ENCODE results near the gene PTF1A. TPM values are rescaled to one million over a fixed set of nuclear protein-coding genes. Genes with fewer than 3 reads are reported as not detected.

The PTF1A gene
- total and polyA plus RNA-seq, 2 experiments from 2014 or later = not detected

DNA sequence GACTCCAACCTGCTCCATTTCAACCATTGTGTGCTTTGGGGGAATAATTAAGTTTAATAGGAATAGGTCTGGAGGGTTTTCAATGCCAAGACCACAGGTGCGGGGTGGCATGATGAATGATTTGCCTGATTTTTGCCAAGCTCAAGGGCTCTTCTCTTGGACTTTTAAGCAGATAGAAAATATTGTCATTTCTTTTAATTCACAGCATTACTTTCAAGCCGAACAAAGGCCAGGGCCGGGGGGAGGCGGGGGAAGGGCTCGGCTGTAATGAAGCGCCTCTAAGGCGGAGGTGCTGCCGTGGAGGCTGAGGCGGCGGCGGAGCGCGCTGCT lies 6.5 kb downstream of the PTF1A start:
- H3K4me3 ChIP-seq = no peak overlapping the region
- no peaks in the 10 kb centered on the region for H3K9me2 ChIP-seq (replicated peaks; ENCODE audit: insufficient read depth)
- no peaks in the 10 kb centered on the region for H3K9me3 ChIP-seq (ENCODE audit: low read depth)
- no peak overlapping the region for H2AFZ ChIP-seq
- WGBS (ENCODE audit: low lambda C conversion rate, missing lambda C conversion rate) = 4% methylated on average over 11 of the region's 13 CpGs
- H3K79me2 ChIP-seq = no peaks in the 10 kb centered on the region
- no peak overlapping the region for H3K27ac ChIP-seq
- no peak for TF ChIP-seq EZH2phosphoT487 (IDR thresholded peaks at IDR 0.05; ENCODE audit: low read depth, severe bottlenecking, unreplicated experiment)
- TF ChIP-seq, protein P1, sequence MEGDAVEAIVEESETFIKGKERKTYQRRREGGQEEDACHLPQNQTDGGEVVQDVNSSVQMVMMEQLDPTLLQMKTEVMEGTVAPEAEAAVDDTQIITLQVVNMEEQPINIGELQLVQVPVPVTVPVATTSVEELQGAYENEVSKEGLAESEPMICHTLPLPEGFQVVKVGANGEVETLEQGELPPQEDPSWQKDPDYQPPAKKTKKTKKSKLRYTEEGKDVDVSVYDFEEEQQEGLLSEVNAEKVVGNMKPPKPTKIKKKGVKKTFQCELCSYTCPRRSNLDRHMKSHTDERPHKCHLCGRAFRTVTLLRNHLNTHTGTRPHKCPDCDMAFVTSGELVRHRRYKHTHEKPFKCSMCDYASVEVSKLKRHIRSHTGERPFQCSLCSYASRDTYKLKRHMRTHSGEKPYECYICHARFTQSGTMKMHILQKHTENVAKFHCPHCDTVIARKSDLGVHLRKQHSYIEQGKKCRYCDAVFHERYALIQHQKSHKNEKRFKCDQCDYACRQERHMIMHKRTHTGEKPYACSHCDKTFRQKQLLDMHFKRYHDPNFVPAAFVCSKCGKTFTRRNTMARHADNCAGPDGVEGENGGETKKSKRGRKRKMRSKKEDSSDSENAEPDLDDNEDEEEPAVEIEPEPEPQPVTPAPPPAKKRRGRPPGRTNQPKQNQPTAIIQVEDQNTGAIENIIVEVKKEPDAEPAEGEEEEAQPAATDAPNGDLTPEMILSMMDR (IDR thresholded peaks at IDR 0.05; ENCODE audit: poor library complexity) = no peak
- no peak for TF ChIP-seq EZH2 (IDR thresholded peaks at IDR 0.05; ENCODE audit: borderline replicate concordance)
- peaks cover 99% of the 10 kb centered on the region for H3K27me3 ChIP-seq
- H3K36me3 ChIP-seq (replicated peaks; ENCODE audit: insufficient read depth, low read depth) = no peaks in the 10 kb centered on the region
- DNase-seq (ENCODE audit: low spot score) = no peak
- H3K4me1 ChIP-seq (ENCODE audit: insufficient read depth) = no peaks in the 10 kb centered on the region
- no peaks in the 10 kb centered on the region for H4K20me1 ChIP-seq (ENCODE audit: insufficient read depth, poor library complexity, severe bottlenecking)
- H3K4me2 ChIP-seq = no peak overlapping the region

DNA sequence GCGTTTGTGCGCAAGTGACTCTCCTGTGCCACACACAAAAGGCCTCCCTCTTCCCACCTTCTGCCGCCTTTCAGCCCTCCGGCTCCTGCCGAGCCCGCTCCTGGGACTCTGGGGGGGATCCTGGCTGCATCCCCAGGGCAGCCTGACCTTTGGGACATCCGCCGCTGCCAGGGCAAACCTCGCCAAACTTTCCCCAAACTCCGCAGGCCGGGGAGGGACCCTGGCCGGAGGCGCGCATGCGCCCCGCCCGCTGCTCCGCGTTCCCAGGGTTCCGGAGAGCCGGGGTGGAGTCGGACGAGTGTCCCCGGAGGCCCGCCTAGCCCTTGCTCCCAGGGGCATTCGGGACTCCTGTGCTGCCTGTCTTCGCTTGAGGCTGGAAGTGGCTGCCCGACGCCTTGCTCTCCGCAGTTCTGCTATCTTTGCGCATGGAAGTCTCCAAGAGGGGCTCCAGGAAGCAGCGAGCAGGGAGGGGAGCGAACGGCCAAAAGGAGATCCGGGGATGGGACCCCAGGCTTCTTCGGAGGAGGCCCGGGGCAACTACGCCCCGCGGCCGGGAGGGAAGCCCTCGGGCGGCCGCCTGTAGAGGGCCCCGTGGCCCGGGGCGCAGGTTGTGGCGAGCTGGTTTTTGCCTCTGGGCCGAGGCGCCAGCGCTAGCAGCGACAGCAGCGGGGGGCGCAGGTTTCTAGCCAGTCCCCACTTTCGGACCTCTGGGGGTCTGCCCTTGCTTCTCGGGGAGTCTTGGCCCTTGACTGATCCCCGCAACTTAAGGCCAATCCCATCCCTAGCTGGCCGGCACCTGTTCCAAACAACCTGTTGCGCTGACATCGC lies 7.0 kb downstream of the PTF1A start:
- 1% methylated on average over 60 of the region's 60 CpGs for WGBS (ENCODE audit: low lambda C conversion rate, missing lambda C conversion rate)
- Histone ChIP-seq H3K9me2 (replicated peaks; ENCODE audit: insufficient read depth) (no peaks in the 10 kb centered on the region), H3K27ac (no peak overlapping the region), H3K4me2 (no peak overlapping the region), H3K4me1 (ENCODE audit: insufficient read depth) (no peaks in the 10 kb centered on the region), H3K4me3 (no peak overlapping the region), H2AFZ (no peak overlapping the region), H4K20me1 (ENCODE audit: insufficient read depth, poor library complexity, severe bottlenecking) (no peaks in the 10 kb centered on the region), H3K9me3 (ENCODE audit: low read depth) (no peaks in the 10 kb centered on the region), H3K36me3 (replicated peaks; ENCODE audit: insufficient read depth, low read depth) (no peaks in the 10 kb centered on the region), H3K79me2 (no peaks in the 10 kb centered on the region), H3K27me3 (peaks cover 100% of the 10 kb centered on the region)
- peak; percentile 32 for TF ChIP-seq EZH2phosphoT487 (IDR thresholded peaks at IDR 0.05; ENCODE audit: low read depth, severe bottlenecking, unreplicated experiment)
- TF ChIP-seq, protein P1 (IDR thresholded peaks at IDR 0.05; ENCODE audit: poor library complexity) = no peak
- DNase-seq (ENCODE audit: low spot score) = no peak

DNA sequence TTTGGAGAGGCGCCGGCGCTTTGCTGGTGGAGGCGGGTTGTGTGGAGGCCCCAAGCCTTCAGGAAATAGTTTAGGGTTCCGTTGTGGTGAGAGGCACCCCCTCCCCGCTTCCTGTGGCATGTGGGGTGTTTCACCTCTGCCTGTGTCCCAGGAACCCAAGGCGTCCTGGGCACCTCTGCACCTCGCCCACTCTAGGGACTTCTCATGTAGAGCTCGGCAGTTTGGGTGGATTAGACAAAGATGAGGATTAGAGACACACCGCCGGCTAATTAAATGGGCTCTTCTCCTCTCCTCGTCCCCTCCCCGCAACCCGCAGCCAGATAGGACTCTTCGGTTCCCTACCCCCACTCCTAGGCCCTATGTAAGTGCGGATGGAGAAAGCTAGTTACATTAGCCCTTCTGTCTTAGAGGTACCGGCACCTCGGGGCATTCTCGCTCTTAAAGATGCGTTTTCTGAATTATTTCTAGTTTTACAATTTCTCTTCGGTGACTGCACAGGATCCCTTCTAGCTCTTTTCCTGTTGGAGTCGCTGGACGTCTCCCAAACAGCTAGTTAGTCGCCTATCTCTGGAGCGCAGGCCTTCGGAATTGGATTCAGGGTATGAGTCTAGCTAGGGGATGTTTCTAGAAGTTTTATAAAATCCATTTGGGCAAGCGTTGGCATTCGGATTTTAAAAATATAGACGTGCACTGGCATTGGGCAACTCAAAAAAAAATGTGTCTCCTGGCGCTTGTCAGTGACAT lies 7.8 kb downstream of the PTF1A start:
- Histone ChIP-seq H3K4me1 (ENCODE audit: insufficient read depth) (no peaks in the 10 kb centered on the region), H2AFZ (no peak overlapping the region), H3K4me2 (no peak overlapping the region), H3K9me2 (replicated peaks; ENCODE audit: insufficient read depth) (no peaks in the 10 kb centered on the region), H3K9me3 (ENCODE audit: low read depth) (no peaks in the 10 kb centered on the region), H3K79me2 (no peaks in the 10 kb centered on the region), H3K4me3 (no peak overlapping the region), H3K27ac (no peak overlapping the region), H3K36me3 (replicated peaks; ENCODE audit: insufficient read depth, low read depth) (no peaks in the 10 kb centered on the region), H3K27me3 (peaks cover 100% of the 10 kb centered on the region), H4K20me1 (ENCODE audit: insufficient read depth, poor library complexity, severe bottlenecking) (no peaks in the 10 kb centered on the region)
- TF ChIP-seq EZH2 (IDR thresholded peaks at IDR 0.05; ENCODE audit: borderline replicate concordance) (no peak), EZH2phosphoT487 (IDR thresholded peaks at IDR 0.05; ENCODE audit: low read depth, severe bottlenecking, unreplicated experiment) (peak; percentile 56)
- TF ChIP-seq, protein P1 (IDR thresholded peaks at IDR 0.05; ENCODE audit: poor library complexity) = no peak
- no peak for DNase-seq (ENCODE audit: low spot score)
- WGBS (ENCODE audit: low lambda C conversion rate, missing lambda C conversion rate) = 6% methylated on average over 30 of the region's 30 CpGs

Measured in hepatocyte (in vitro differentiated cells).